ENCODE data around the gene TRIM37. TPM values are rescaled to one million over a fixed set of nuclear protein-coding genes. Genes with fewer than 3 reads are reported as not detected.

TRIM37 gene
- total RNA-seq, 1 donor from 2014 or later: 39.0 TPM

GRCh38 chr17:59000022-59000421, 106.7 kb downstream of the TRIM37 start:
- Mint-ChIP-seq H3K27ac (ENCODE audit: unreplicated experiment) (no peak overlapping the region), H3K4me3 (no peak overlapping the region), H3K36me3 (ENCODE audit: low read depth) (peaks cover 3% of the 10 kb centered on the region), H3K27me3 (ENCODE audit: low read depth) (no peaks in the 10 kb centered on the region), H3K9me3 (no peaks in the 10 kb centered on the region), H3K4me1 (peaks cover 11% of the 10 kb centered on the region)
- DNase-seq (ENCODE audit: low read depth, low spot score): no peak
- no peak for TF ChIP-seq CTCF (conservative IDR thresholded peaks at IDR 0.05)

- Mint-ChIP-seq H3K9me3 (no peaks in the 10 kb centered on the region), H3K27ac (ENCODE audit: unreplicated experiment) (no peak overlapping the region), H3K4me1 (peaks cover 7% of the 10 kb centered on the region), H3K4me3 (no peak overlapping the region), H3K27me3 (ENCODE audit: low read depth) (no peaks in the 10 kb centered on the region), H3K36me3 (ENCODE audit: low read depth) (peaks cover 3% of the 10 kb centered on the region)
- no peak for TF ChIP-seq CTCF (conservative IDR thresholded peaks at IDR 0.05)
- DNase-seq (ENCODE audit: low read depth, low spot score): no peak
Measured at GRCh38 chr17:58999500-58999899, 107.2 kb downstream of the TRIM37 start.

- no peak overlapping the region for H3K27ac Mint-ChIP-seq (ENCODE audit: unreplicated experiment)
- no peaks in the 10 kb centered on the region for H3K27me3 Mint-ChIP-seq (ENCODE audit: low read depth)
- no peak for TF ChIP-seq CTCF (conservative IDR thresholded peaks at IDR 0.05)
- H3K36me3 Mint-ChIP-seq (ENCODE audit: low read depth): peaks cover 3% of the 10 kb centered on the region
- no peak for DNase-seq (ENCODE audit: low read depth, low spot score)
- H3K4me1 Mint-ChIP-seq: peaks cover 7% of the 10 kb centered on the region
- no peak overlapping the region for H3K4me3 Mint-ChIP-seq
- no peaks in the 10 kb centered on the region for H3K9me3 Mint-ChIP-seq
Measured at GRCh38 chr17:58998871-58999270, 107.8 kb downstream of the TRIM37 start.

GRCh38 chr17:58997756-58998553, 108.7 kb downstream of the TRIM37 start:
- no peaks in the 10 kb centered on the region for H3K27me3 Mint-ChIP-seq (ENCODE audit: low read depth)
- no peaks in the 10 kb centered on the region for H3K9me3 Mint-ChIP-seq
- peaks cover 7% of the 10 kb centered on the region for H3K4me1 Mint-ChIP-seq
- no peak overlapping the region for H3K27ac Mint-ChIP-seq (ENCODE audit: unreplicated experiment)
- TF ChIP-seq CTCF (conservative IDR thresholded peaks at IDR 0.05): no peak
- peaks cover 8% of the 10 kb centered on the region for H3K36me3 Mint-ChIP-seq (ENCODE audit: low read depth)
- no peak overlapping the region for H3K4me3 Mint-ChIP-seq
- DNase-seq (ENCODE audit: low read depth, low spot score): no peak

GRCh38 chr17:58996968-58997367, 109.7 kb downstream of the TRIM37 start:
- no peaks in the 10 kb centered on the region for H3K9me3 Mint-ChIP-seq
- H3K36me3 Mint-ChIP-seq (ENCODE audit: low read depth): peaks cover 11% of the 10 kb centered on the region
- no peak for DNase-seq (ENCODE audit: low read depth, low spot score)
- no peak overlapping the region for H3K27ac Mint-ChIP-seq (ENCODE audit: unreplicated experiment)
- no peak for TF ChIP-seq CTCF (conservative IDR thresholded peaks at IDR 0.05)
- no peak overlapping the region for H3K4me3 Mint-ChIP-seq
- H3K27me3 Mint-ChIP-seq (ENCODE audit: low read depth): no peaks in the 10 kb centered on the region
- H3K4me1 Mint-ChIP-seq: peaks cover 7% of the 10 kb centered on the region
